Measurements from ENCODE around the gene SEL1L2. TPM values are rescaled to one million over a fixed set of nuclear protein-coding genes. Genes with fewer than 3 reads are reported as not detected.

Gene SEL1L2
- total RNA-seq, 1 donor, result not detected

GRCh38 chr20:13863244-13863643 lies 127.2 kb downstream of the SEL1L2 start:
- Histone ChIP-seq H3K27me3 (ENCODE audit: insufficient read depth, low read length) (no peaks in the 10 kb centered on the region), H3K4me3 (ENCODE audit: low read length) (no peak overlapping the region), H3K9me3 (ENCODE audit: low read depth, low read length) (no peaks in the 10 kb centered on the region), H3K4me1 (ENCODE audit: insufficient read depth, low read length) (peaks cover 41% of the 10 kb centered on the region)

- Histone ChIP-seq H3K9me3 (ENCODE audit: low read depth, low read length) (no peaks in the 10 kb centered on the region), H3K4me1 (ENCODE audit: insufficient read depth, low read length) (peaks cover 34% of the 10 kb centered on the region), H3K27me3 (ENCODE audit: insufficient read depth, low read length) (no peaks in the 10 kb centered on the region), H3K4me3 (ENCODE audit: low read length) (no peak overlapping the region)
These were observed 128.2 kb downstream of the SEL1L2 start for GRCh38 chr20:13862245-13862644.

- Histone ChIP-seq H3K9me3 (ENCODE audit: low read depth, low read length) (no peaks in the 10 kb centered on the region), H3K27me3 (ENCODE audit: insufficient read depth, low read length) (no peaks in the 10 kb centered on the region), H3K4me3 (ENCODE audit: low read length) (no peak overlapping the region), H3K4me1 (ENCODE audit: insufficient read depth, low read length) (peaks cover 17% of the 10 kb centered on the region)
These were observed 131.5 kb downstream of the SEL1L2 start for GRCh38 chr20:13858871-13859270.

- no peaks in the 10 kb centered on the region for H3K27me3 ChIP-seq (ENCODE audit: insufficient read depth, low read length)
These were observed 132.0 kb downstream of the SEL1L2 start for GRCh38 chr20:13858439-13858838.

GRCh38 chr20:13857961-13858360 lies 132.5 kb downstream of the SEL1L2 start:
- H3K4me3 ChIP-seq (ENCODE audit: low read length), result no peak overlapping the region
- H3K27me3 ChIP-seq (ENCODE audit: insufficient read depth, low read length), result no peaks in the 10 kb centered on the region
- H3K9me3 ChIP-seq (ENCODE audit: low read depth, low read length), result no peaks in the 10 kb centered on the region
- H3K4me1 ChIP-seq (ENCODE audit: insufficient read depth, low read length), result peaks cover 16% of the 10 kb centered on the region

More at GRCh38 chr20:13858439-13858838, 132.0 kb downstream of the SEL1L2 start:
- no peak overlapping the region for H3K4me3 ChIP-seq (ENCODE audit: low read length)
- peaks cover 16% of the 10 kb centered on the region for H3K4me1 ChIP-seq (ENCODE audit: insufficient read depth, low read length)
- H3K9me3 ChIP-seq (ENCODE audit: low read depth, low read length), result no peaks in the 10 kb centered on the region

- H3K9me3 ChIP-seq (ENCODE audit: low read depth, low read length), result no peaks in the 10 kb centered on the region
- H3K27me3 ChIP-seq (ENCODE audit: insufficient read depth, low read length), result no peaks in the 10 kb centered on the region
- H3K4me3 ChIP-seq (ENCODE audit: low read length), result no peak overlapping the region
- H3K4me1 ChIP-seq (ENCODE audit: insufficient read depth, low read length), result peaks cover 16% of the 10 kb centered on the region
These were observed 133.1 kb downstream of the SEL1L2 start for GRCh38 chr20:13857304-13857703.

GRCh38 chr20:13856354-13856753 lies 134.1 kb downstream of the SEL1L2 start:
- H3K4me3 ChIP-seq (ENCODE audit: low read length), result no peak overlapping the region
- H3K27me3 ChIP-seq (ENCODE audit: insufficient read depth, low read length), result no peaks in the 10 kb centered on the region
- H3K4me1 ChIP-seq (ENCODE audit: insufficient read depth, low read length), result peaks cover 14% of the 10 kb centered on the region
- H3K9me3 ChIP-seq (ENCODE audit: low read depth, low read length), result no peaks in the 10 kb centered on the region

GRCh38 chr20:13855613-13856012 lies 134.8 kb downstream of the SEL1L2 start:
- no peaks in the 10 kb centered on the region for H3K9me3 ChIP-seq (ENCODE audit: low read depth, low read length)
- no peaks in the 10 kb centered on the region for H3K27me3 ChIP-seq (ENCODE audit: insufficient read depth, low read length)
- peaks cover 14% of the 10 kb centered on the region for H3K4me1 ChIP-seq (ENCODE audit: insufficient read depth, low read length)
- no peak overlapping the region for H3K4me3 ChIP-seq (ENCODE audit: low read length)

- Histone ChIP-seq H3K27me3 (ENCODE audit: insufficient read depth, low read length) (no peaks in the 10 kb centered on the region), H3K4me1 (ENCODE audit: insufficient read depth, low read length) (peaks cover 12% of the 10 kb centered on the region), H3K9me3 (ENCODE audit: low read depth, low read length) (no peaks in the 10 kb centered on the region)
These were observed 138.1 kb downstream of the SEL1L2 start for GRCh38 chr20:13852306-13852705.

GRCh38 chr20:13851279-13851678 lies 139.1 kb downstream of the SEL1L2 start:
- Histone ChIP-seq H3K9me3 (ENCODE audit: low read depth, low read length) (no peaks in the 10 kb centered on the region), H3K27me3 (ENCODE audit: insufficient read depth, low read length) (no peaks in the 10 kb centered on the region), H3K4me3 (ENCODE audit: low read length) (no peak overlapping the region), H3K4me1 (ENCODE audit: insufficient read depth, low read length) (peaks cover 9% of the 10 kb centered on the region)

More at GRCh38 chr20:13852306-13852705, 138.1 kb downstream of the SEL1L2 start:
- H3K4me3 ChIP-seq (ENCODE audit: low read length), result no peak overlapping the region

GRCh38 chr20:13844296-13844695 lies 146.1 kb downstream of the SEL1L2 start:
- Histone ChIP-seq H3K4me1 (ENCODE audit: insufficient read depth, low read length) (no peaks in the 10 kb centered on the region), H3K9me3 (ENCODE audit: low read depth, low read length) (no peaks in the 10 kb centered on the region), H3K27me3 (ENCODE audit: insufficient read depth, low read length) (no peaks in the 10 kb centered on the region), H3K4me3 (ENCODE audit: low read length) (no peak overlapping the region)

- Histone ChIP-seq H3K4me1 (ENCODE audit: insufficient read depth, low read length) (no peaks in the 10 kb centered on the region), H3K27me3 (ENCODE audit: insufficient read depth, low read length) (no peaks in the 10 kb centered on the region), H3K9me3 (ENCODE audit: low read depth, low read length) (no peaks in the 10 kb centered on the region), H3K4me3 (ENCODE audit: low read length) (no peak overlapping the region)
These were observed 149.2 kb downstream of the SEL1L2 start for GRCh38 chr20:13841206-13841605.

GRCh38 chr20:13840093-13840465 lies 150.3 kb downstream of the SEL1L2 start:
- H3K9me3 ChIP-seq (ENCODE audit: low read depth, low read length), result no peaks in the 10 kb centered on the region
- H3K4me3 ChIP-seq (ENCODE audit: low read length), result no peak overlapping the region
- no peaks in the 10 kb centered on the region for H3K27me3 ChIP-seq (ENCODE audit: insufficient read depth, low read length)
- H3K4me1 ChIP-seq (ENCODE audit: insufficient read depth, low read length), result no peaks in the 10 kb centered on the region

- H3K4me1 ChIP-seq (ENCODE audit: insufficient read depth, low read length), result no peaks in the 10 kb centered on the region
- H3K9me3 ChIP-seq (ENCODE audit: low read depth, low read length), result no peaks in the 10 kb centered on the region
- no peaks in the 10 kb centered on the region for H3K27me3 ChIP-seq (ENCODE audit: insufficient read depth, low read length)
- H3K4me3 ChIP-seq (ENCODE audit: low read length), result no peak overlapping the region
These were observed 150.9 kb downstream of the SEL1L2 start for GRCh38 chr20:13839421-13840092.

GRCh38 chr20:13838664-13839063 lies 151.8 kb downstream of the SEL1L2 start:
- Histone ChIP-seq H3K4me1 (ENCODE audit: insufficient read depth, low read length) (no peaks in the 10 kb centered on the region), H3K9me3 (ENCODE audit: low read depth, low read length) (no peaks in the 10 kb centered on the region), H3K4me3 (ENCODE audit: low read length) (no peak overlapping the region), H3K27me3 (ENCODE audit: insufficient read depth, low read length) (no peaks in the 10 kb centered on the region)

- Histone ChIP-seq H3K27me3 (ENCODE audit: insufficient read depth, low read length) (peaks cover 3% of the 10 kb centered on the region), H3K4me3 (ENCODE audit: low read length) (no peak overlapping the region)
These were observed 158.9 kb downstream of the SEL1L2 start for GRCh38 chr20:13831476-13831875.

More at GRCh38 chr20:13831476-13831875, 158.9 kb downstream of the SEL1L2 start:
- H3K9me3 ChIP-seq (ENCODE audit: low read depth, low read length), result peaks cover 4% of the 10 kb centered on the region
- peaks cover 5% of the 10 kb centered on the region for H3K4me1 ChIP-seq (ENCODE audit: insufficient read depth, low read length)
